ENCODE data around the gene ASIC2. TPM values are rescaled to one million over a fixed set of nuclear protein-coding genes. Genes with fewer than 3 reads are reported as not detected.

Gene ASIC2
- total and polyA plus RNA-seq, 10 donors, result not detected

GRCh38 chr17:32998111-32998886 lies 294.8 kb downstream of the ASIC2 start:
- no peak overlapping the region for H3K27ac ChIP-seq
- peaks cover 0 to 26% (median 8%) of the 10 kb centered on the region in 7 donors for H3K27me3 ChIP-seq (replicated peaks in 1 of 7)
- TF ChIP-seq POLR2A (IDR thresholded peaks at IDR 0.05) (no peak), CTCF (IDR thresholded peaks at IDR 0.05 in 8 of 11, conservative IDR thresholded peaks at IDR 0.05 in 3 of 11) (peak; percentile 29 to 89 (median 82))
- H3K9me3 ChIP-seq, result no peaks in the 10 kb centered on the region
- H3K4me1 ChIP-seq, result peaks cover 0 to 7% (median 6%) of the 10 kb centered on the region in 6 donors
- no peaks in the 10 kb centered on the region for H3K36me3 ChIP-seq
- H3K4me3 ChIP-seq, result peak overlapping the region in 1 of 8 donors; percentile 17
- peak; percentile 88 for DNase-seq
- WGBS, 5 donors, result 3 to 7% (median 6%) methylated on average over 18 of the region's 18 CpGs
- intact Hi-C loops (cut with DNase I; ENCODE audit: low total_unique reads), result loop anchor here (10.0 kb wide), 1 partner anchor 213 kb away; no protein-coding TSS in a partner anchor

DNA sequence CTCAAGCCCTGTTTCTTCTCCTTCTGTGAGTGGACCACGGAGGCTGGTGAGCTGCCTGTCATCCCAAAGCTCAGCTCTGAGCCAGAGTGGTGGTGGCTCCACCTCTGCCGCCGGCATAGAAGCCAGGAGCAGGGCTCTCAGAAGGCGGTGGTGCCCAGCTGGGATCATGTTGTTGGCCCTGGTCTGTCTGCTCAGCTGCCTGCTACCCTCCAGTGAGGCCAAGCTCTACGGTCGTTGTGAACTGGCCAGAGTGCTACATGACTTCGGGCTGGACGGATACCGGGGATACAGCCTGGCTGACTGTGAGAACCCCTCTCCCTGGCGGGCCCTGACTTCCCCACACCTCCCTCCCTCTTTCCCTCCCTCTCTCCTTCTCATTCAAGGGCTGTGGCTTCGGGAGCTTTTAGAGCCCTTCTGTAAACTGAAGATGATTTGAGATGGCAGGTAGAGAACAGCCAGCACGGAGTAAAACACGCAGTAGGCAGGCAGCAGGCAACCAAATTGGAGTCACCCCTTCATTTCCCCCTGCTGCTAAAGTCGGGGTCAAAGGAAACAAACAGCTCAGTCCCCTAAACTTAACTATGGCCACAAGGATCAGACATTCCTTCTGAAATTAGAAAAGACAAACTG lies 297.6 kb downstream of the ASIC2 start:
- intact Hi-C loops (cut with DNase I; ENCODE audit: low total_unique reads), result loop anchor here (10.0 kb wide), 1 partner anchor 211 kb away; no protein-coding TSS in a partner anchor
- DNase-seq, result no peak
- Histone ChIP-seq H3K27me3 (replicated peaks in 1 of 7) (peaks cover 0 to 26% (median 8%) of the 10 kb centered on the region in 7 donors), H3K9me3 (no peaks in the 10 kb centered on the region), H3K4me3 (no peak overlapping the region), H3K36me3 (no peaks in the 10 kb centered on the region), H3K27ac (no peak overlapping the region), H3K4me1 (peaks cover 0 to 7% (median 6%) of the 10 kb centered on the region in 6 donors)
- TF ChIP-seq CTCF (IDR thresholded peaks at IDR 0.05 in 8 of 11, conservative IDR thresholded peaks at IDR 0.05 in 3 of 11) (no peak), POLR2AphosphoS5 (IDR thresholded peaks at IDR 0.05) (no peak)
- WGBS, 5 donors, result 80 to 88% (median 84%) methylated on average over 8 to 14 of the region's 14 CpGs

- Histone ChIP-seq H3K4me3 (no peak overlapping the region), H3K27ac (no peak overlapping the region), H3K27me3 (replicated peaks in 1 of 7) (peaks cover 0 to 24% (median 6%) of the 10 kb centered on the region in 7 donors), H3K36me3 (no peaks in the 10 kb centered on the region), H3K9me3 (peaks cover 0 to 7% (median 3%) of the 10 kb centered on the region in 8 donors), H3K4me1 (peaks cover 0 to 7% (median 6%) of the 10 kb centered on the region in 6 donors)
- WGBS, 5 donors, result 30 to 43% (median 34%) methylated on average over 9 of the region's 9 CpGs
- no peak for TF ChIP-seq POLR2A (IDR thresholded peaks at IDR 0.05)
- no peak for TF ChIP-seq CTCF (IDR thresholded peaks at IDR 0.05 in 8 of 11, conservative IDR thresholded peaks at IDR 0.05 in 3 of 11)
- TF ChIP-seq POLR2AphosphoS5 (IDR thresholded peaks at IDR 0.05), result no peak
- DNase-seq, result no peak
- intact Hi-C loops (cut with DNase I; ENCODE audit: low total_unique reads), result loop anchor here (10.0 kb wide), 1 partner anchor 209 kb away; no protein-coding TSS in a partner anchor
Observed at GRCh38 chr17:32993977-32994376, 299.1 kb downstream of the ASIC2 start.
